Body of pancreas (tissue), 4 donors: ENCODE measurements around the gene UBE2D4. TPM values are rescaled to one million over a fixed set of nuclear protein-coding genes. Genes with fewer than 3 reads are reported as not detected.
A peak's percentile ranks its signal among the peaks of the same experiment; 100 is the strongest.
"Not testable (repeated sequence)": the region's sequence is repeated elsewhere in the genome, so short reads cannot be mapped to it uniquely, and the experiment has no call there.

Experiments used
- ATAC-seq: fragments of 150-250 bp; one replicate; pipeline ENCODE4 v1.9.1; 2016
- DNase-seq, 4 donors: peaks; one replicate each; pipeline ENCODE4 v3.0.0-alpha.2; 2019
- H3K27ac ChIP-seq, 4 donors: fragments of 200-600 bp; sonication (generic); 1 replicate in 3 of 4; 2 replicates in 1 of 4; pipeline versions ENCODE4 v1.5.1 to v1.6.1; 2016 to 2019; ENCODE audit warnings: mild to moderate bottlenecking in 1 of 4, mixed read lengths in 1 of 4, moderate library complexity in 1 of 4
- H3K27me3 ChIP-seq, 2 donors: fragments of 200-600 bp; sonication (generic); one replicate each; pipeline ENCODE4 v1.6.0; 2016; ENCODE audit warnings: mild to moderate bottlenecking in 1 of 2
- H3K36me3 ChIP-seq, 2 donors: fragments of 200-600 bp; sonication (generic); replicated peaks in 1 of 2; 2 replicates each; pipeline ENCODE4 v1.5.1; 2016; ENCODE audit warnings: low read depth in 2 of 2; ENCODE audit not compliant: insufficient read depth in 1 of 2
- H3K4me1 ChIP-seq: fragments of 200-600 bp; sonication (generic); one replicate; pipeline ENCODE4 v1.6.0; 2016
- H3K4me3 ChIP-seq, 2 donors: fragments of 200-600 bp; sonication (generic); 1 replicate in 1 of 2; 2 replicates in 1 of 2; pipeline ENCODE4 v1.5.1; 2016 to 2019
- H3K9me3 ChIP-seq, 3 donors: fragments of 200-600 bp; sonication (generic); 1 replicate in 2 of 3; 2 replicates in 1 of 3; pipeline ENCODE4 v1.5.1; 2016
- POLR2A ChIP-seq, 3 donors: fragments of 450-650 bp; IDR thresholded peaks; one replicate each; pipeline ENCODE4 v1.6.1; 2016; ENCODE audit warnings: antibody characterized with exemption in 3 of 3, mild to moderate bottlenecking in 2 of 3
- WGBS, 2 donors: methylation state at CpG; one replicate each; pipeline ENCODE4 v1.1.5; 2017; 5-methylcytosine and 5-hydroxymethylcytosine counted together
- intact Hi-C: fragments of 100-400 bp; cut with DNase I; formaldehyde crosslinking; loops from one replicate; pipeline ENCODE4 v1.15.1; 2023
- total RNA-seq, 2 donors: library from RNA; depleted of rRNA; stranded (reverse); fragments of >200 nt; gene quantifications; one replicate each; pipeline ENCODE4 v1.1.0, GENCODE V29; 2016
- TF ChIP-seq, protein P1 (sequence below), 7 experiments: fragments of 450-650 bp in 4 of 7; fragments of 200-600 bp in 3 of 7; sonication (generic) in 3 of 7; IDR thresholded peaks; one replicate each; pipeline ENCODE4 v1.5.1; 2016 to 2019; ENCODE audit warnings: antibody characterized with exemption in 7 of 7

The UBE2D4 gene
- total RNA-seq, 2 donors from 2014 or later = 16.5 to 18.4 TPM

- DNase-seq, H3K27me3 ChIP-seq, H3K9me3 ChIP-seq, ATAC-seq, H3K4me1 ChIP-seq, H3K36me3 ChIP-seq, H3K4me3 ChIP-seq, H3K27ac ChIP-seq, intact Hi-C loops: not testable (repeated sequence)
- WGBS, 2 donors = 100% methylated on average over 2 of the region's 5 CpGs; no CpG with 5 or more reads in 1 of the 2 donors
Observed at GRCh38 chr7:43970698-43971097, 44.5 kb downstream of the UBE2D4 start.

GRCh38 chr7:43974033-43974573, 47.9 kb downstream of the UBE2D4 start:
- H3K27ac ChIP-seq, H3K36me3 ChIP-seq, H3K9me3 ChIP-seq, ATAC-seq, intact Hi-C loops, DNase-seq, H3K4me3 ChIP-seq, H3K27me3 ChIP-seq, H3K4me1 ChIP-seq: not testable (repeated sequence)
- 88 to 89% methylated on average over 3 to 7 of the region's 8 CpGs for WGBS, 2 donors

DNA sequence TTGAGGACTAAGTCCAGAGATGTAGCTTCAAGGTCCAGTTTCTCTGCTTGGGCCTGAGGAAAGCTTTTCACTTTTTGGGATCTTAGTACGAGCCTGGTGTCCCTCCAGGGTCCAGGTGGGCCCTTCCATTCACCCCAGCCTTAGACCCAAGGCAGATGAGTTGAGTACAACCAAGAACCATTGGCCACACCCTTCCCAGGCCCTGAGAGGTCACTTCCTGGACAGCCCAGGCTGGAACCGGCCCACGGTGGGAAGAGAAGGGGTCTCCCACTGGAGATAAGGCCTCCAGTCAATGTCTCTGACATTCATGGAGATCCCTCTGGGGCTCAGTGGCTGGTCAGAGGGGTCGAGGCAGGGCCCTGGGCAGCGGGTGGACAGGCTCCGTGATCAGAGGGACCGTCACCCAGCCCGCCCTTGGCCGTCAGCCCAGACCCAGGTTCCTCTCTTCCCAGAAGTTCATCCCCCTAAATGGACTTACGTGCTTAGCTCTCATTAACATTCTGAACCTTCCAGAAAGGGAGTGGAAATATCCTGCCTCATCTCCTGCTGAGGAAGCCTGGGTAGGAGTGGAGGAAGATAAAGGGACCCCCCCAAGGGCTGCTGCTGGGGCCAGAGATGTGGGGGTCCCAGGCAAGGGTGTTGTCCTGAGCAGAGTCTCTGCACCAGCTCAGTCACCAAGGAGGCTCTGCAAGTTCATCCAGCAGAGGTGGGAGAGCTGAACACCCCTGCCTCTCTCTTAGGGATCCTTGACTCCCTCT, 48.7 kb downstream of the UBE2D4 start:
- intact Hi-C loops, H3K27me3 ChIP-seq, H3K4me1 ChIP-seq, DNase-seq, H3K4me3 ChIP-seq, H3K9me3 ChIP-seq, H3K36me3 ChIP-seq: not testable (repeated sequence)
- 94 to 100% methylated on average over 7 to 10 of the region's 10 CpGs for WGBS, 2 donors
- peak; percentile 41 for ATAC-seq
- peak overlapping the region in 1 of 4 donors; percentile 30 for H3K27ac ChIP-seq

DNA sequence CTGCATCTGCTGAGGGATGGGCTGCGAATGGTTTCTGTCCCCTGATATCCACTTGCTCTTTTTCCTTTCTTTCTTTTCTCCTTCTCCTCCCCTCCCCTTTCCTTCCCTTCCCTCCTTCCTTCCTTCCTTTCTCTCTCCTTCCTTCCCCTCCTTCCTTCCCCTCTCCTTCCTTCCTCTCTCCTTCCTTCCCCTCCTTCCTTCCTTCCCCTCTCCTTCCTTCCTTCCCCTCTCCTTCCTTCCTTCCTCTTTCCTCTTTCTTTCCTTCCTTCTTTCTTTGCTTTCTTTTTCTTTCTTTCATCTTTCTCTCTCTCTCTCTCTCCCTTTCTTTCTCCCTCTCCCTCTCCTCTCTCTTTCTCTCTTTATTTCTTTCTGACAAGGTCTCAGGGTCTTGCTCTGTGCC, 51.3 kb downstream of the UBE2D4 start:
- TF ChIP-seq, protein P1, sequence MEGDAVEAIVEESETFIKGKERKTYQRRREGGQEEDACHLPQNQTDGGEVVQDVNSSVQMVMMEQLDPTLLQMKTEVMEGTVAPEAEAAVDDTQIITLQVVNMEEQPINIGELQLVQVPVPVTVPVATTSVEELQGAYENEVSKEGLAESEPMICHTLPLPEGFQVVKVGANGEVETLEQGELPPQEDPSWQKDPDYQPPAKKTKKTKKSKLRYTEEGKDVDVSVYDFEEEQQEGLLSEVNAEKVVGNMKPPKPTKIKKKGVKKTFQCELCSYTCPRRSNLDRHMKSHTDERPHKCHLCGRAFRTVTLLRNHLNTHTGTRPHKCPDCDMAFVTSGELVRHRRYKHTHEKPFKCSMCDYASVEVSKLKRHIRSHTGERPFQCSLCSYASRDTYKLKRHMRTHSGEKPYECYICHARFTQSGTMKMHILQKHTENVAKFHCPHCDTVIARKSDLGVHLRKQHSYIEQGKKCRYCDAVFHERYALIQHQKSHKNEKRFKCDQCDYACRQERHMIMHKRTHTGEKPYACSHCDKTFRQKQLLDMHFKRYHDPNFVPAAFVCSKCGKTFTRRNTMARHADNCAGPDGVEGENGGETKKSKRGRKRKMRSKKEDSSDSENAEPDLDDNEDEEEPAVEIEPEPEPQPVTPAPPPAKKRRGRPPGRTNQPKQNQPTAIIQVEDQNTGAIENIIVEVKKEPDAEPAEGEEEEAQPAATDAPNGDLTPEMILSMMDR (IDR thresholded peaks at IDR 0.05) = no peak
- TF ChIP-seq POLR2A (IDR thresholded peaks at IDR 0.05) = no peak
- Histone ChIP-seq H3K4me1 (no peaks in the 10 kb centered on the region), H3K27me3 (no peaks in the 10 kb centered on the region), H3K9me3 (no peaks in the 10 kb centered on the region), H3K4me3 (no peak overlapping the region), H3K27ac (no peak overlapping the region), H3K36me3 (no peaks in the 10 kb centered on the region)
- no peak for DNase-seq
- WGBS, 2 donors = 90 to 100% methylated on average over 1 of the region's 1 CpG
- ATAC-seq = no peak
- intact Hi-C loops = no loop called here

GRCh38 chr7:43978102-43978501, 51.9 kb downstream of the UBE2D4 start:
- intact Hi-C loops, H3K27me3 ChIP-seq, H3K36me3 ChIP-seq, H3K4me3 ChIP-seq, DNase-seq, H3K27ac ChIP-seq, H3K9me3 ChIP-seq, H3K4me1 ChIP-seq, ATAC-seq: not testable (repeated sequence)
- 93 to 96% methylated on average over 11 of the region's 11 CpGs for WGBS, 2 donors

- DNase-seq, H3K36me3 ChIP-seq, H3K27me3 ChIP-seq, intact Hi-C loops, H3K4me1 ChIP-seq, H3K27ac ChIP-seq, H3K9me3 ChIP-seq, H3K4me3 ChIP-seq: not testable (repeated sequence)
- peak; percentile 33 for ATAC-seq
- no CpG with 5 or more reads among the region's 6 CpGs for WGBS, 2 donors
Observed at GRCh38 chr7:43982848-43983247, 56.6 kb downstream of the UBE2D4 start.

GRCh38 chr7:43983736-43984135, 57.5 kb downstream of the UBE2D4 start:
- H3K27ac ChIP-seq, intact Hi-C loops, H3K27me3 ChIP-seq, H3K36me3 ChIP-seq, ATAC-seq, H3K4me3 ChIP-seq, DNase-seq, H3K9me3 ChIP-seq, H3K4me1 ChIP-seq: not testable (repeated sequence)
- 87 to 100% methylated on average over 1 to 2 of the region's 2 CpGs for WGBS, 2 donors
